Adrenal gland (tissue), 5 donors: ENCODE results near the gene GATA5.

Experiments
- CTCF ChIP-seq, 6 experiments: fragments of 450-650 bp in 4 of 6; fragments of 200-600 bp in 2 of 6; sonication (generic) in 1 of 6; IDR thresholded peaks; 1 replicate in 5 of 6; 2 replicates in 1 of 6; pipeline versions ENCODE4 v1.5.1 to v1.8.0; 2016 to 2021; ENCODE audit warnings: antibody characterized with exemption in 6 of 6, mild to moderate bottlenecking in 2 of 6, moderate library complexity in 1 of 6
- POLR2A ChIP-seq, 2 donors: fragments of 450-650 bp; IDR thresholded peaks; one replicate each; pipeline ENCODE4 v1.6.1; 2017; ENCODE audit warnings: antibody characterized with exemption in 2 of 2, mild to moderate bottlenecking in 2 of 2, moderate library complexity in 1 of 2
- donor health status: DM: no; HTN: no; CAD: no.

GRCh38 chr20:62525014-62525413, 49.2 kb upstream of the GATA5 start:
- TF ChIP-seq POLR2A (IDR thresholded peaks at IDR 0.05) (no peak), CTCF (IDR thresholded peaks at IDR 0.05) (no peak)
